NCI-H446 (cell line): ENCODE measurements around the gene CHRNA1.
"Not testable (repeated sequence)": the region's sequence is repeated elsewhere in the genome, so short reads cannot be mapped to it uniquely, and the experiment has no call there.

ENCODE experiments used
- DNase-seq, 2 experiments: peaks; one replicate each; lab custom pipeline; 2025; lab: John Stamatoyannopoulos, UW

CHRNA1 gene

GRCh38 chr2:174716785-174717184 lies 47.5 kb downstream of the CHRNA1 start:
- no peak for DNase-seq

- DNase-seq, result no peak
Observed at GRCh38 chr2:174713686-174714085, 50.6 kb downstream of the CHRNA1 start.

- no peak for DNase-seq
Observed at GRCh38 chr2:174711206-174711605, 53.1 kb downstream of the CHRNA1 start.

- DNase-seq, result not testable (repeated sequence)
Observed at GRCh38 chr2:174709416-174710004, 54.8 kb downstream of the CHRNA1 start.

- no peak for DNase-seq
Observed at GRCh38 chr2:174708713-174709112, 55.6 kb downstream of the CHRNA1 start.

- no peak for DNase-seq
Observed at GRCh38 chr2:174705321-174705720, 59.0 kb downstream of the CHRNA1 start.

GRCh38 chr2:174704642-174705041 lies 59.6 kb downstream of the CHRNA1 start:
- DNase-seq, result no peak

GRCh38 chr2:174704061-174704460 lies 60.2 kb downstream of the CHRNA1 start:
- no peak for DNase-seq

GRCh38 chr2:174703430-174703829 lies 60.8 kb downstream of the CHRNA1 start:
- DNase-seq, result no peak

- DNase-seq, result no peak
Observed at GRCh38 chr2:174702541-174702940, 61.7 kb downstream of the CHRNA1 start.

GRCh38 chr2:174699993-174700766 lies 64.1 kb downstream of the CHRNA1 start:
- DNase-seq, result peak; percentile 25 to 46
